HepG2 (cell line): ENCODE measurements around the gene TANGO2. TPM values are rescaled to one million over a fixed set of nuclear protein-coding genes. Genes with fewer than 3 reads are reported as not detected.

Experiments
- GABPB1 ChIP-seq: IDR thresholded peaks from 2 replicates; pipeline ENCODE4 v1.6.1; 2016; ENCODE audit warnings: mild to moderate bottlenecking, missing genetic modification reagents, moderate library complexity, missing compliant biosample characterization
- JUNB ChIP-seq: sonication (generic); formaldehyde crosslinking; IDR thresholded peaks from 2 replicates; pipeline ENCODE4 v1.8.0; 2022; ENCODE audit warnings: missing genetic modification reagents, mild to moderate bottlenecking, borderline replicate concordance
- MAF1 ChIP-seq: sonication (generic); formaldehyde crosslinking; IDR thresholded peaks from 2 replicates; pipeline ENCODE4 v1.5.0; 2020; ENCODE audit warnings: missing genetic modification reagents, borderline replicate concordance
- ZBTB44 ChIP-seq: sonication (generic); formaldehyde crosslinking; IDR thresholded peaks from 2 replicates; pipeline ENCODE4 v1.4.0; 2020; ENCODE audit warnings: missing genetic modification reagents
- ZNF18 ChIP-seq: sonication (generic); formaldehyde crosslinking; IDR thresholded peaks from 2 replicates; pipeline ENCODE4 v1.8.0; 2022; ENCODE audit warnings: mild to moderate bottlenecking, missing genetic modification reagents; ENCODE audit not compliant: insufficient replicate concordance
- ZNF550 ChIP-seq: sonication (generic); formaldehyde crosslinking; IDR thresholded peaks from 2 replicates; pipeline ENCODE4 v1.4.0; 2020; ENCODE audit warnings: mild to moderate bottlenecking, missing genetic modification reagents, borderline replicate concordance
- polyA plus RNA-seq, 8 experiments: library from polyadenylated mRNA; depleted of rRNA in 3 of 8; stranded (reverse) in 7 of 8; unstranded in 1 of 8; fragments of >200 nt; fragmentation: Illumina TruSeq in 4 of 8; extraction: Trizol in 4 of 8; gene quantifications; 2 replicates each; pipeline versions ENCODE4 v1.2.1 to v1.2.3, GENCODE V29; 2011 to 2016; ENCODE audit warnings: low read depth in 4 of 8, missing spikeins in 1 of 8, mixed read lengths in 1 of 8; ENCODE audit not compliant: insufficient read depth in 1 of 8
- total RNA-seq, 5 experiments: library from RNA; depleted of rRNA; stranded (reverse); fragments of >200 nt; fragmentation: Illumina TruSeq; extraction: Trizol; gene quantifications; 2 replicates each; pipeline ENCODE4 v1.2.3, GENCODE V29; 2016; ENCODE audit warnings: low read depth in 1 of 5
- TF ChIP-seq, protein P1 (sequence below): sonication (generic); formaldehyde crosslinking; IDR thresholded peaks from 2 replicates; pipeline ENCODE4 v1.4.0; 2020; ENCODE audit warnings: mild to moderate bottlenecking, missing genetic modification reagents

Gene TANGO2
- total and polyA plus RNA-seq, 2 of the 13 experiments (the other 11 are each of a cell fraction or from before 2014, with no cell fraction given): 12.9 to 14.8 TPM

GRCh38 chr22:20086763-20087162, 65.9 kb downstream of the TANGO2 start (continued):
- TF ChIP-seq, protein P1, sequence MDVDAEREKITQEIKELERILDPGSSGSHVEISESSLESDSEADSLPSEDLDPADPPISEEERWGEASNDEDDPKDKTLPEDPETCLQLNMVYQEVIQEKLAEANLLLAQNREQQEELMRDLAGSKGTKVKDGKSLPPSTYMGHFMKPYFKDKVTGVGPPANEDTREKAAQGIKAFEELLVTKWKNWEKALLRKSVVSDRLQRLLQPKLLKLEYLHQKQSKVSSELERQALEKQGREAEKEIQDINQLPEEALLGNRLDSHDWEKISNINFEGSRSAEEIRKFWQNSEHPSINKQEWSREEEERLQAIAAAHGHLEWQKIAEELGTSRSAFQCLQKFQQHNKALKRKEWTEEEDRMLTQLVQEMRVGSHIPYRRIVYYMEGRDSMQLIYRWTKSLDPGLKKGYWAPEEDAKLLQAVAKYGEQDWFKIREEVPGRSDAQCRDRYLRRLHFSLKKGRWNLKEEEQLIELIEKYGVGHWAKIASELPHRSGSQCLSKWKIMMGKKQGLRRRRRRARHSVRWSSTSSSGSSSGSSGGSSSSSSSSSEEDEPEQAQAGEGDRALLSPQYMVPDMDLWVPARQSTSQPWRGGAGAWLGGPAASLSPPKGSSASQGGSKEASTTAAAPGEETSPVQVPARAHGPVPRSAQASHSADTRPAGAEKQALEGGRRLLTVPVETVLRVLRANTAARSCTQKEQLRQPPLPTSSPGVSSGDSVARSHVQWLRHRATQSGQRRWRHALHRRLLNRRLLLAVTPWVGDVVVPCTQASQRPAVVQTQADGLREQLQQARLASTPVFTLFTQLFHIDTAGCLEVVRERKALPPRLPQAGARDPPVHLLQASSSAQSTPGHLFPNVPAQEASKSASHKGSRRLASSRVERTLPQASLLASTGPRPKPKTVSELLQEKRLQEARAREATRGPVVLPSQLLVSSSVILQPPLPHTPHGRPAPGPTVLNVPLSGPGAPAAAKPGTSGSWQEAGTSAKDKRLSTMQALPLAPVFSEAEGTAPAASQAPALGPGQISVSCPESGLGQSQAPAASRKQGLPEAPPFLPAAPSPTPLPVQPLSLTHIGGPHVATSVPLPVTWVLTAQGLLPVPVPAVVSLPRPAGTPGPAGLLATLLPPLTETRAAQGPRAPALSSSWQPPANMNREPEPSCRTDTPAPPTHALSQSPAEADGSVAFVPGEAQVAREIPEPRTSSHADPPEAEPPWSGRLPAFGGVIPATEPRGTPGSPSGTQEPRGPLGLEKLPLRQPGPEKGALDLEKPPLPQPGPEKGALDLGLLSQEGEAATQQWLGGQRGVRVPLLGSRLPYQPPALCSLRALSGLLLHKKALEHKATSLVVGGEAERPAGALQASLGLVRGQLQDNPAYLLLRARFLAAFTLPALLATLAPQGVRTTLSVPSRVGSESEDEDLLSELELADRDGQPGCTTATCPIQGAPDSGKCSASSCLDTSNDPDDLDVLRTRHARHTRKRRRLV (CRISPR knock-in tag): no peak
- no peak for TF ChIP-seq ZNF18
- TF ChIP-seq MAF1 (CRISPR knock-in tag): no peak
- TF ChIP-seq ZNF550: no peak
- no peak for TF ChIP-seq JUNB (CRISPR knock-in tag)
- TF ChIP-seq GABPB1 (CRISPR knock-in tag): no peak
- no peak for TF ChIP-seq ZBTB44
